Breast epithelium (tissue), 3 donors: ENCODE measurements around the gene MRPS14.

ENCODE experiments used
- POLR2A ChIP-seq: fragments of 450-650 bp; IDR thresholded peaks from one replicate; pipeline ENCODE4 v1.6.1; 2016; ENCODE audit warnings: antibody characterized with exemption, mild to moderate bottlenecking, moderate library complexity
- POLR2AphosphoS5 ChIP-seq, 3 donors: sonication (generic); formaldehyde crosslinking; IDR thresholded peaks; one replicate each; pipeline ENCODE4 v1.6.1; 2017; ENCODE audit warnings: antibody characterized with exemption in 3 of 3
- TF ChIP-seq, protein P1 (sequence below), 3 donors: fragments of 450-650 bp; IDR thresholded peaks; one replicate each; pipeline ENCODE4 v1.5.1; 2016 to 2017; ENCODE audit warnings: antibody characterized with exemption in 3 of 3, mild to moderate bottlenecking in 3 of 3, moderate library complexity in 3 of 3

DNA sequence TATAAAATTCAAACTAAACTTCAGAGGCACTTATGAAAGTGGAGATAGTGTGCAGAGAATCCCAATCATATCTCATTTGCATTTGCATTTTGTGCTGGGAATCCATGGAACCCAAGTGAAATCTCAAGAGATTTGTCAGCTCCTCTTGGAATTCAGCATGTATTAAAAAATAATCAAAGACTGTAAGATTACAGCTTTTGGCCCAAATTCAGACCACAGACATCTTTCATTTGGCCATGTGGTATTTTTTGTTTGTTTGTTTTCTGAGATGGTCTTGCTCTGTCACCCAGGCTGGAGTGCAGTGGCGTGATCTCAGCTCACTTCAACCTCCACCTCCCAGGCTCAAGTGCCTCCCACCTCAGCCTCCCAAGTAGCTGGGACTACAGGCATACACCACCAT, 27.3 kb downstream of the MRPS14 start:
- TF ChIP-seq POLR2A (no peak), POLR2AphosphoS5 (IDR thresholded peaks at IDR 0.05) (no peak)
- TF ChIP-seq, protein P1, sequence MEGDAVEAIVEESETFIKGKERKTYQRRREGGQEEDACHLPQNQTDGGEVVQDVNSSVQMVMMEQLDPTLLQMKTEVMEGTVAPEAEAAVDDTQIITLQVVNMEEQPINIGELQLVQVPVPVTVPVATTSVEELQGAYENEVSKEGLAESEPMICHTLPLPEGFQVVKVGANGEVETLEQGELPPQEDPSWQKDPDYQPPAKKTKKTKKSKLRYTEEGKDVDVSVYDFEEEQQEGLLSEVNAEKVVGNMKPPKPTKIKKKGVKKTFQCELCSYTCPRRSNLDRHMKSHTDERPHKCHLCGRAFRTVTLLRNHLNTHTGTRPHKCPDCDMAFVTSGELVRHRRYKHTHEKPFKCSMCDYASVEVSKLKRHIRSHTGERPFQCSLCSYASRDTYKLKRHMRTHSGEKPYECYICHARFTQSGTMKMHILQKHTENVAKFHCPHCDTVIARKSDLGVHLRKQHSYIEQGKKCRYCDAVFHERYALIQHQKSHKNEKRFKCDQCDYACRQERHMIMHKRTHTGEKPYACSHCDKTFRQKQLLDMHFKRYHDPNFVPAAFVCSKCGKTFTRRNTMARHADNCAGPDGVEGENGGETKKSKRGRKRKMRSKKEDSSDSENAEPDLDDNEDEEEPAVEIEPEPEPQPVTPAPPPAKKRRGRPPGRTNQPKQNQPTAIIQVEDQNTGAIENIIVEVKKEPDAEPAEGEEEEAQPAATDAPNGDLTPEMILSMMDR (IDR thresholded peaks at IDR 0.05): no peak
